Cardiac fibroblast (primary cell): ENCODE results near the gene ZNF844.
A peak's percentile ranks its signal among the peaks of the same experiment; 100 is the strongest.

Experiments
- DNase-seq, 2 donors: peaks; one replicate each; pipeline versions ENCODE4 v3.0.0 to v3.0.0-alpha.2; 2010; ENCODE audit warnings: low read depth in 2 of 2
- H3K4me3 ChIP-seq, 2 donors: replicated peaks in 1 of 2; 1 replicate in 1 of 2; 2 replicates in 1 of 2; pipeline ENCODE4 v1.5.1; 2011; ENCODE audit warnings: low read depth in 2 of 2, low read length in 2 of 2, mild to moderate bottlenecking in 2 of 2, moderate library complexity in 1 of 2
- TF ChIP-seq, protein P1 (sequence below): IDR thresholded peaks from one replicate; pipeline ENCODE4 v1.5.1; 2011; ENCODE audit warnings: low read depth, mild to moderate bottlenecking, low read length, inconsistent platforms

The ZNF844 gene

DNA sequence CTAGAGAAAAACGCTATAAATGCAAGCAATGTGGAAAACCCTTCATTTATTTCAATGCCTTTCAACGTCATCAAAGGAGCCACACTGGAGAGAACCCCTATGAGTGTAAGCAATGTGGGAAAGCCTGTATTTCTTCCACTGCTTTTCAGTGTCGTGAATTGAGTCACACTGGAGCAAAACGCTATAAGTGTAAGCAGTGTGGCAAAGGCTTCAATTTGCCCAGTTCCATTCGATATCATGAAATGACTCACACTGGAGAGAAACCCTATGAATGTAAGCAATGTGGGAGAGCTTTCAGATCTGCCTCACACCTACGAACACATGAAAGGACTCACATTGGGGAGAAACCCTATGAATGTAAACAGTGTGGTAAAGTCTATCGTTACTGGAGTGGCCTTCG lies 48.2 kb downstream of the ZNF844 start:
- no peak for DNase-seq
- H3K4me3 ChIP-seq, result no peak overlapping the region
- TF ChIP-seq, protein P1, sequence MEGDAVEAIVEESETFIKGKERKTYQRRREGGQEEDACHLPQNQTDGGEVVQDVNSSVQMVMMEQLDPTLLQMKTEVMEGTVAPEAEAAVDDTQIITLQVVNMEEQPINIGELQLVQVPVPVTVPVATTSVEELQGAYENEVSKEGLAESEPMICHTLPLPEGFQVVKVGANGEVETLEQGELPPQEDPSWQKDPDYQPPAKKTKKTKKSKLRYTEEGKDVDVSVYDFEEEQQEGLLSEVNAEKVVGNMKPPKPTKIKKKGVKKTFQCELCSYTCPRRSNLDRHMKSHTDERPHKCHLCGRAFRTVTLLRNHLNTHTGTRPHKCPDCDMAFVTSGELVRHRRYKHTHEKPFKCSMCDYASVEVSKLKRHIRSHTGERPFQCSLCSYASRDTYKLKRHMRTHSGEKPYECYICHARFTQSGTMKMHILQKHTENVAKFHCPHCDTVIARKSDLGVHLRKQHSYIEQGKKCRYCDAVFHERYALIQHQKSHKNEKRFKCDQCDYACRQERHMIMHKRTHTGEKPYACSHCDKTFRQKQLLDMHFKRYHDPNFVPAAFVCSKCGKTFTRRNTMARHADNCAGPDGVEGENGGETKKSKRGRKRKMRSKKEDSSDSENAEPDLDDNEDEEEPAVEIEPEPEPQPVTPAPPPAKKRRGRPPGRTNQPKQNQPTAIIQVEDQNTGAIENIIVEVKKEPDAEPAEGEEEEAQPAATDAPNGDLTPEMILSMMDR, result no peak

DNA sequence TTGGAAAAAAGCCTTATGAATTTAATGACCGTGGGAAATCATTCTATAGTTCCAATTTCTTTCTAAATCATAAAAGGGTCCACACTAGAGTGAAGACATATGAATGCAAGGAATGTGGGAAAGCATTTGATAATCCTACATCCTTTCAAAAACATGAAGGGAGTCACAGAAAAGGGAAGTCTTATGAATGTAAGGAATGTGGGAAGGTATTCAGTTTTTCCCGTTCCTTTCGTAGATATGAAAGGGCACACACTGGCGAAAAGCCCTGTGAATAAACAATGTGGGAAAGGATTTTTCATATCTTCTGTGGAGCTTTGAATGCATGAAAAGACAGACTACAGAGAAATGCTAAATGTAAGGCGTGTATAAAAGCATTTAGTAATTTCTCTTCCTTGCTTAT lies 48.6 kb downstream of the ZNF844 start:
- no peak overlapping the region for H3K4me3 ChIP-seq
- DNase-seq, result no peak
- TF ChIP-seq, protein P1, result no peak

DNA sequence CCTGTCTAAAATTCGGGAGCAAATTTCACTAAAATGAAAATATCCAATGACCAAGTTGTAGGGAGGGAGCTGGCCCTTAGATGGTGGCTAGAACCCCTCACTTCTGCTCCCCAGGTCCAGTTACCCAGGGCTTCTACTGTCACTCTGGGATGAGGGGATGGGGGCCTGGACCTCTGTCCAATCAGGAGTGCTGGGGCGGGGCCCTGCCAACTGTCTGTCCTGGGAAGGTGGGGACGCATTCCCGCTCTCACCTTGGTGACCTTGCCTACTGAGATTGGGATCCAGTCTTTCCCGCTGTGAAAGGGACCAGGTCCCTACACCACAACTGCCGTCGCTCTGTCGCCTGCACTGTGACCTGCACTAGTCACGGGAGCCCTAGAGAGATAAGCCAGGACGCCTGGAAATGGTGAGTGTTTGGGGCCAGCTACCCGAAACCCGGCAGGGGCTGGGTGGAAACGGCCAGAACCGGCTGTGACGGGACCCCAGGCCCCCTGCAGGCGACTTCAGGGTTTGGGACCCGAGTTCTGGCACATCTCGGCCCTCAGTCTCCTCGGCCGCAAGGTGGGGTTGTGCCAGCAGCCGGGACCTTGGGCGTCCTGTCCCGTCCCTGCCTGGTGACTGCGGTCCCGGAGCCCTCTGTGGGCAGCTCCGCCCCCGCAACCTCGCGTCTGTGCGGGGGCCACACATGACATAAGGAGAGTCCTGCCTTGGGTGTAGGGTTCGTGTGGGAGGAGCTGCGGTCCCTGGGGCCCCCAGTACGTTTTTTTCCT lies 52.9 kb downstream of the ZNF844 start:
- TF ChIP-seq, protein P1, result no peak
- no peak for DNase-seq

GRCh38 chr19:12126707-12127106 lies 62.2 kb downstream of the ZNF844 start:
- peak; percentile 11 to 47 for DNase-seq
- TF ChIP-seq, protein P1, result peak; percentile 57
- no peak overlapping the region for H3K4me3 ChIP-seq

More for the DNA sequence above, 52.9 kb downstream of the ZNF844 start:
- no peak overlapping the region for H3K4me3 ChIP-seq
